Astrocyte of the spinal cord (primary cell): ENCODE results near the gene RAB15.

Experiments
- DNase-seq: peaks from one replicate; pipeline ENCODE4 v3.0.0; 2011; ENCODE audit warnings: low read depth, low spot score
- H3K4me3 ChIP-seq: 2 replicates; pipeline ENCODE4 v1.5.1; 2011; ENCODE audit warnings: low read depth, mild to moderate bottlenecking, low read length, moderate library complexity
- CTCF ChIP-seq: IDR thresholded peaks from 2 replicates; pipeline ENCODE4 v1.5.1; 2012; ENCODE audit warnings: low read depth, mild to moderate bottlenecking, low read length, inconsistent platforms
- in situ Hi-C: cut with HindIII; loops from 2 replicates; pipeline ENCODE4 v1.10.0; 2017; ENCODE audit warnings: low sequenced_read_pairs

Gene RAB15

GRCh38 chr14:64970041-64970440, 2.1 kb downstream of the RAB15 start:
- DNase-seq, result no peak
- no peak for TF ChIP-seq CTCF
- in situ Hi-C loops, result no loop called here
- no peak overlapping the region for H3K4me3 ChIP-seq

- H3K4me3 ChIP-seq, result no peak overlapping the region
- in situ Hi-C loops, result no loop called here
- TF ChIP-seq CTCF, result peak; percentile 17
- DNase-seq, result peak; percentile 69
These were observed 3.5 kb downstream of the RAB15 start for GRCh38 chr14:64968651-64969050.

GRCh38 chr14:64968167-64968566, 4.0 kb downstream of the RAB15 start:
- DNase-seq, result no peak
- no peak for TF ChIP-seq CTCF

GRCh38 chr14:64966976-64967375, 5.2 kb downstream of the RAB15 start:
- no peak overlapping the region for H3K4me3 ChIP-seq
- DNase-seq, result no peak
- in situ Hi-C loops, result no loop called here
- TF ChIP-seq CTCF, result no peak

More at GRCh38 chr14:64968167-64968566, 4.0 kb downstream of the RAB15 start:
- no peak overlapping the region for H3K4me3 ChIP-seq
- in situ Hi-C loops, result no loop called here

GRCh38 chr14:64965356-64966000, 6.7 kb downstream of the RAB15 start:
- TF ChIP-seq CTCF, result no peak

GRCh38 chr14:64963611-64964010, 8.5 kb downstream of the RAB15 start:
- H3K4me3 ChIP-seq, result no peak overlapping the region
- in situ Hi-C loops, result no loop called here
- TF ChIP-seq CTCF, result no peak
- no peak for DNase-seq

More at GRCh38 chr14:64965356-64966000, 6.7 kb downstream of the RAB15 start:
- H3K4me3 ChIP-seq, result no peak overlapping the region
- no peak for DNase-seq
- in situ Hi-C loops, result no loop called here
